ENCODE results near the gene SIM1.
A peak's percentile ranks its signal among the peaks of the same experiment; 100 is the strongest.

SIM1 gene

GRCh38 chr6:100456141-100456907 lies 8.4 kb downstream of the SIM1 start:
- no peak for DNase-seq (ENCODE audit: low spot score)

DNA sequence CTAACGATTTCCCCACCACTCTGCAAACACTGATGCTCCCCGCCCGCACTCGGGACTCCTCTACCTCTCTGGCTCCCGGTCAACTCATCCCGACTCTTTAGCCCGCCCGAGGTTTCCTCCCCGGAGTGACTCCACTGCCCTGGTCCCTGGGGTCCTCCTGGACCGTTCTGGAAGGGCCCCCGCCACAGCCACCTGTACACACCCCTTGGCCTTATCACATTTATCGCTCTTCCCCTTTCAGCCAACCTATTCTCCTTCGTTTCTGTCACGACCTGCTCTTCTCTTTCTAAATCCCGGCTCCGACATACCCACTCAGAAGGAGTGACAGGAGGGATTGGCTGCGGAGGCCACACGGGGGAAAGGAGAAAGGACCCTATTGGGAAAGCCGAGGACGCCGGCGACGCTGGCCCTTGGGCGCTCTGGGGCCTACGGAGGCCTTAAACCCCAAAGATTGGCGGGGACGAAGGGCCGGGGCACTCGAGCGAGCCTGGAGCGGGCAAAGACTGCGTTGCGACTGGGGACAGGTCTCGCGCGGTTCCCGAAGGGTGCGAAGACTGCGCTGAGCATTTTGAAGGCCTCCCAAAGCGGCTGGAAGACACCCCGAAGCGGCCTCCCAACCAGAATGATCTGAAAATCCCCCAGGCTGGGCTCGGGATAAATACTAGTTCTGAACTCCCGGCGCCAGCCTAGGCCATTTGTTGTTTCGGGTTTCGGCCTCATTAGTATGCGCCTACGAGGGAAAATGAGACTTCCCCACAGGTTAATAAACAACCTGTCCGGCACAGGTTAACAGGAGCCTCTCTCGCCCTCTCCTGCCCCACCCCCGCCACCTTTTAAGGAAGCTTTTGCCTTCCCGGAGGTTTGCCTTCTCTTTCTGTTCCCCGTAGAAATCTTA lies 9.2 kb downstream of the SIM1 start:
- DNase-seq (ENCODE audit: low spot score) = peak; percentile 90

DNA sequence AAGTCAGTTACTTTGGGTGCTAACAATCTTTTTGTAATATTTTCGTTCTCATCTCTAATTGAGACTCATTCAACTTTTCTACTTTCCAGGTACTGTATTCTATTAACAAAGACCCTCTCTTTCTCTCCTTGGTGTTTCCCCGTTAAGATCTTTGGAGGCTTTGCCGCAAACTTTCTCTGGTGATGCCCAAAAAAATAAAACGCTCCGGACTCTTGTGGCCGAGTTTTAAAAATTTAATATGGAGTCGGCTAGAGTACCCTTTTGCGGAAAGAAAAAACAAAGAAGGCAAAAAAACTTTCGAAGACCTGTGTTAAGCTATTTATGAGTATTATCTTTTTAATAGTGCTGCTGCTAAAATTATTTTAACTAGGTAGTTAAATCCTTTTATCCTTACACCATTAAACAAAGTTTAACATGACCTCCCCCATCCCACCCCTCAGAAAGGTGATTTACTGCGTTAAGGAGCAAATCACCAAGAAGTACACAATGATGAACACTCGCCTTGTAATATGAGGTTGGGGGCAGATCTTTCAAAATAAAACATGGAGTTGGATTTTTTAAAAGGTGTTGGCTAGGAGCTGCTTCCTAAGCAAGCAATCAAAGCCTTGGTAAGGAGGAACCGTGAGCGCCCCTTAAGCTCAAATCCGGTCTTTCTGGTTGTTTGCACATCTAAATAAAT lies 10.0 kb downstream of the SIM1 start:
- no peak for DNase-seq (ENCODE audit: low spot score)

GRCh38 chr6:100453701-100454521 lies 10.8 kb downstream of the SIM1 start:
- DNase-seq (ENCODE audit: low spot score) = no peak

DNA sequence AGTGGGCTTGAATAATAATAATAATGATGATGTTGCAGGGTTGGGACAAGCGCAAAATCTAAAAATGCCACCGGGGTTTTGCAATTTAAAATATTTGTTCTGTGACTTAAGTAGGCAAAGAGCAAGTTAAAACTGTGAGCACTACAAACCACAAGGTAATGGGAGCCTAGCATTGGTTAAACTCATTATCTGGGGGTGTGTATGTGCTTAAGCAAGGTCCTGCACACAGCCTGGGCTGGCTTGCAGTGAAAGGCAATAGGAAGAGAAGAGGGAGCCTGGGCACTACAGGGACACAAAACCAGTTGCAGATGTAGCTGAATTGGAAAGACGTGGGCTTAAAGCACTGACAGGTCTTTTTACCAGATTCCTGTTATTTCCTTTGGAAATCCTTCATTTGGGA lies 11.7 kb downstream of the SIM1 start:
- DNase-seq (ENCODE audit: low spot score) = no peak

GRCh38 chr6:100451577-100451976 lies 13.1 kb downstream of the SIM1 start:
- no peak for DNase-seq (ENCODE audit: low spot score)

- no peak for DNase-seq (ENCODE audit: low spot score)
These were observed 15.5 kb downstream of the SIM1 start for GRCh38 chr6:100449239-100449691.

DNA sequence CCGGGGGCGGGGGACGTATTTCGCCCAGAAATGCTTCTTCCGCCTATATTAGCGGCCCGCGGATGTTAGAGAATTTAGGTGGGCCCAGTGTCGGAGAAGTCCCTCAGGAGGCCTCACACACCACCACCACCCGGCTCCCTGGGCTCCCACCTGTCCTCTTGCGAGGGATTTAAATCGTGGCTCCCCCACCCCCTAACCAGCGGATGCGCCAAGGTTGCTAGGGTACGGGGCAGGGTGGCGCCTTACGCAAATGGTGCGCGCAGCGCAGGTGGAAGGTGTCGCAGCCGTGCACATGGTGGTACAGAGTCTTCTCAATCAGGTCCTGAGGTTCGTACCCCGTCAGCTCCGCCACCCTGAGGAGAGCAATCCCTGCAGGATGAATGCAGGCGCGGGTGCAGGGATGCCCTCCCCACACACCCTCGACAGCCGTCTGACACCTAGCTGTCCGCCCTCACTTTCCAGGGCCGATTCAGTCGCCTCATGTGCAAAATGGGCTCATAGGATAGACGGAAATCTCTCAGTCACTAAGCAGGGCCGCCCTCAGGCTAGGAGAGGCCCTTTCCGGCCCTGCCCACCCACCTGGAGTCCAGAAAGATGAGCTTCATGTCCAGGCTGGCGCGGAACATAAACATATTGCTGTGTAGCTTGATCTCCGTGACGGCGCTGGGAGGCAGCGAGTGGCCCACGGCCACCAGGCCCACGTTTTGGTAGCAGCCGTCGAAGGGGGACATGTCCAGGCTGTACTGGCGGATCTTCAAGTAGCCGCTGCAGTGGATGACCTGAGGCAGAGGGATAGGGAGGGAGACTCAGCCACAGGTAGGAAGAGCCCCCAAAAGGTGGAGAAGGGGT lies 16.6 kb downstream of the SIM1 start:
- DNase-seq (ENCODE audit: low spot score) = no peak

GRCh38 chr6:100447081-100447899 lies 17.4 kb downstream of the SIM1 start:
- no peak for DNase-seq (ENCODE audit: low spot score)

GRCh38 chr6:100446115-100447080 lies 18.3 kb downstream of the SIM1 start:
- no peak for DNase-seq (ENCODE audit: low spot score)

DNA sequence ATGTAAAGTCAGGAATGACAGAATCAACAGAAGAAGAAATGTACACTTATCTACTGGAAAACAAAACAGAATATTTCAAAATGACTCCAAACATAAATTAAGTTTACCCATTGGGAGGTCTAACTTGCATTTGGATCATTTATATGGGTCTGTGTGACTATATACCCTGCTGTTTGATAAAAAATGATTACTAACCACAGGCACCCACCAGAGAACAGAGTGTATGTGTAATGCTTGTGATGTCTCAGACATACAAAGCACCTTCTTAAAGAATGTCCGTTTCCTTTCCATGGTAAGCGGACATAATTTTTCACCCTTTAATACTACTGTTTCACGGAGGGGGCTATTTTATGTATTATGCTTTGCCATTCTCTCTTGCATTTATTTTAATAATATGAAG lies 19.2 kb downstream of the SIM1 start:
- no peak for DNase-seq (ENCODE audit: low spot score)

GRCh38 chr6:100440935-100441334 lies 23.8 kb downstream of the SIM1 start:
- no peak for DNase-seq (ENCODE audit: low spot score)

GRCh38 chr6:100435299-100435698 lies 29.4 kb downstream of the SIM1 start:
- no peak for DNase-seq (ENCODE audit: low spot score)

DNA sequence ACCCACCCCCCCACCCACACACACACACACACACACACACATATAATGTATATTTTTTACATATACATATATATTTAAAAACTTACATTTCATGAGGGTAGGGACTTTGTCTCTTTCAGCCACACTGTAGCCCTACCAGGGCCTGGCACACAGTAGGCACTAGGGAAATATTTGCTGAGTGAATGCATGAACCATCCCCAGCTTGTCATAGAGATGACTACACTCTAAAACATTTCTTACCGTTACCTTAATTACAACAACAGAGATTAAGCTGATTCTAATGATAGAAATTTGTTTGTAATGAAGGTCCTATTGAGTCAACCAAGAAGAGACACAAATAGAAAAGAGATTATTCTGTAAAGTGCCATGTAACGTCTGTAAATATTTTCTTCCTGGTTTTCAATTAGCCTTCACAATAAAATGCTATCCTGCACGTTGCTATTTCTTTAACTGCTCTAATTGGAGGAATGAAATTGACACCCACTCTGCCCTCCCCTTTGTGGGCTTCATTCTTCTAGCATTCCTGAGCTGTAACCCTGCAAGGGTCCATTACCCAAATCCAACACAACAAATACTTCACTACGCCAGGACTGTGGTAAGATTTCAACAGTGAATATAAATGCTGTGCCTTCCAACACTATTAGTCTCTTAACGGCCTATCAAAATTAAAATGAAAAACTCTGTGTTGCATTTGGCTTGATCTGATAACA lies 30.8 kb downstream of the SIM1 start:
- no peak for DNase-seq (ENCODE audit: low spot score)

DNA sequence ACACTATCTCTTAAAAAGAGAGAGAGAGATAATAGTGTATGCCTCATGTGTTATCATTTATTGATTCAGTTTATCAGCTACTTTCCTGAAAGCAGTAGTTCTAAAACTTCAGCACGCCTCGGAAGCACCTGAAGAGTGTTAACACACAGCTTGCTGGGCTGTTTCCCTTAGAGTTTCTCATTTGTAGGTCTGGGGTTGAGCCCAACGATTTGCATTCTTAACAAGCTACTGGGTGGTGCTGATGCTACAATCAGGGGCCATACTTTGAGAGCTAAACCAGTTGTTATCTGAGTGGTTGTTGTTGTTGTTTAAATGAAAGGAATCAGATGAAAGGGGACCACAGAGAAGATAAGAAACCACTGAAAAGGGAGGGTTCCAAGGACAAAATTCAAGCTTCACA lies 32.6 kb downstream of the SIM1 start:
- no peak for DNase-seq (ENCODE audit: low spot score)

DNA sequence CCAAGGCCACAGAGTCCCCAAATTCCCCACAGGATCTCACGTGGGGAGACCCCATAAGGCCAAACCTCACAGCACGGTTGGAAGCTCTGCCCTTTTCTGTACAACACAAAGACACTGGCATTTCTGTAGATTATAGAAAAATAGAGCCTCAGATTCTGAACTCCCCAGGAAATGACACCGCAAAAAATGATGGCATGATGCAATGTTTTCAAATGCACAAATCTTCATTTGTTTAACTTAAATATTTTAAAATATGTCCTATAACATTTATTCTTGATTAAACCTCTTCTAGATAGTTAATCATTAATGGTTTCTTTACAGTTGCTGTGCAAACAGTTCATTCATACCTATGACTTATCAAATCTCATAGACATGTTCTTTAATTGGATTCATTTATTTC lies 33.8 kb downstream of the SIM1 start:
- no peak for DNase-seq (ENCODE audit: low spot score)

GRCh38 chr6:100427452-100427851 lies 37.3 kb downstream of the SIM1 start:
- no peak for DNase-seq (ENCODE audit: low spot score)

GRCh38 chr6:100426744-100427338 lies 37.9 kb downstream of the SIM1 start:
- DNase-seq (ENCODE audit: low spot score) = no peak
